Measurements from ENCODE around the gene MAP3K14.
"Not testable (repeated sequence)": the region's sequence is repeated elsewhere in the genome, so short reads cannot be mapped to it uniquely, and the experiment has no call there.

The MAP3K14 gene

GRCh38 chr17:45302649-45303173 lies 14.1 kb downstream of the MAP3K14 start:
- no peak overlapping the region for H3K27ac ChIP-seq
- H3K79me2 ChIP-seq: peaks cover 62% of the 10 kb centered on the region
- H2AFZ ChIP-seq: no peak overlapping the region
- H3K9me3 ChIP-seq (ENCODE audit: control insufficient read depth, low read length): no peaks in the 10 kb centered on the region
- no peak overlapping the region for H3K4me3 ChIP-seq (ENCODE audit: low read depth, low read length)
- no peaks in the 10 kb centered on the region for H3K27me3 ChIP-seq (ENCODE audit: control insufficient read depth, insufficient read depth, low read length)
- H3K4me1 ChIP-seq: peaks cover 5% of the 10 kb centered on the region
- no peak for TF ChIP-seq CTCF (IDR thresholded peaks at IDR 0.05)
- H3K9ac ChIP-seq: no peak overlapping the region
- no peak overlapping the region for H3K4me2 ChIP-seq (ENCODE audit: low read length)
- no peaks in the 10 kb centered on the region for H3K36me3 ChIP-seq (ENCODE audit: control insufficient read depth, insufficient read depth, low read length)

GRCh38 chr17:45302220-45302619 lies 14.6 kb downstream of the MAP3K14 start:
- not testable (repeated sequence) for H3K36me3 ChIP-seq (ENCODE audit: control insufficient read depth, insufficient read depth, low read length); H3K4me3 ChIP-seq (ENCODE audit: low read depth, low read length); H3K9ac ChIP-seq; H3K9me3 ChIP-seq (ENCODE audit: control insufficient read depth, low read length); H3K27me3 ChIP-seq (ENCODE audit: control insufficient read depth, insufficient read depth, low read length); H2AFZ ChIP-seq; H3K4me2 ChIP-seq (ENCODE audit: low read length); H3K27ac ChIP-seq; H3K4me1 ChIP-seq
- peaks cover 57% of the 10 kb centered on the region for H3K79me2 ChIP-seq

- Histone ChIP-seq H3K79me2 (peaks cover 57% of the 10 kb centered on the region), H3K4me2 (ENCODE audit: low read length) (no peak overlapping the region), H2AFZ (no peak overlapping the region), H3K4me3 (ENCODE audit: low read depth, low read length) (no peak overlapping the region), H3K4me1 (peaks cover 5% of the 10 kb centered on the region), H3K36me3 (ENCODE audit: control insufficient read depth, insufficient read depth, low read length) (no peaks in the 10 kb centered on the region), H3K9me3 (ENCODE audit: control insufficient read depth, low read length) (no peaks in the 10 kb centered on the region), H3K27ac (no peak overlapping the region), H3K9ac (no peak overlapping the region), H3K27me3 (ENCODE audit: control insufficient read depth, insufficient read depth, low read length) (no peaks in the 10 kb centered on the region)
- TF ChIP-seq CTCF (IDR thresholded peaks at IDR 0.05): no peak
Measured at GRCh38 chr17:45301674-45302073, 15.1 kb downstream of the MAP3K14 start.

- H3K79me2 ChIP-seq: peaks cover 49% of the 10 kb centered on the region
- H3K36me3 ChIP-seq (ENCODE audit: control insufficient read depth, insufficient read depth, low read length): no peaks in the 10 kb centered on the region
- H3K27ac ChIP-seq: no peak overlapping the region
- H3K4me3 ChIP-seq (ENCODE audit: low read depth, low read length): no peak overlapping the region
- no peak overlapping the region for H2AFZ ChIP-seq
- no peaks in the 10 kb centered on the region for H3K9me3 ChIP-seq (ENCODE audit: control insufficient read depth, low read length)
- no peak overlapping the region for H3K9ac ChIP-seq
- no peak overlapping the region for H3K4me2 ChIP-seq (ENCODE audit: low read length)
- TF ChIP-seq CTCF (IDR thresholded peaks at IDR 0.05): no peak
- peaks cover 8% of the 10 kb centered on the region for H3K4me1 ChIP-seq
- H3K27me3 ChIP-seq (ENCODE audit: control insufficient read depth, insufficient read depth, low read length): no peaks in the 10 kb centered on the region
Measured at GRCh38 chr17:45300060-45300751, 16.6 kb downstream of the MAP3K14 start.

GRCh38 chr17:45299361-45299760 lies 17.5 kb downstream of the MAP3K14 start:
- no peak for TF ChIP-seq CTCF (IDR thresholded peaks at IDR 0.05)
- Histone ChIP-seq H3K4me3 (ENCODE audit: low read depth, low read length) (no peak overlapping the region), H3K27ac (no peak overlapping the region), H3K9ac (no peak overlapping the region), H3K4me1 (peaks cover 15% of the 10 kb centered on the region), H2AFZ (no peak overlapping the region), H3K27me3 (ENCODE audit: control insufficient read depth, insufficient read depth, low read length) (no peaks in the 10 kb centered on the region), H3K4me2 (ENCODE audit: low read length) (no peak overlapping the region), H3K36me3 (ENCODE audit: control insufficient read depth, insufficient read depth, low read length) (no peaks in the 10 kb centered on the region), H3K79me2 (peaks cover 41% of the 10 kb centered on the region), H3K9me3 (ENCODE audit: control insufficient read depth, low read length) (no peaks in the 10 kb centered on the region)
